ENCODE data around the gene DPPA2. TPM values are rescaled to one million over a fixed set of nuclear protein-coding genes. Genes with fewer than 3 reads are reported as not detected.

The DPPA2 gene, protein sequence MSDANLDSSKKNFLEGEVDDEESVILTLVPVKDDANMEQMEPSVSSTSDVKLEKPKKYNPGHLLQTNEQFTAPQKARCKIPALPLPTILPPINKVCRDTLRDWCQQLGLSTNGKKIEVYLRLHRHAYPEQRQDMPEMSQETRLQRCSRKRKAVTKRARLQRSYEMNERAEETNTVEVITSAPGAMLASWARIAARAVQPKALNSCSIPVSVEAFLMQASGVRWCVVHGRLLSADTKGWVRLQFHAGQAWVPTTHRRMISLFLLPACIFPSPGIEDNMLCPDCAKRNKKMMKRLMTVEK
- total RNA-seq (2022; extraction: Qiagen RNA extraction), result 0.06 TPM in 1 of 5 replicates, not detected in the others

DNA sequence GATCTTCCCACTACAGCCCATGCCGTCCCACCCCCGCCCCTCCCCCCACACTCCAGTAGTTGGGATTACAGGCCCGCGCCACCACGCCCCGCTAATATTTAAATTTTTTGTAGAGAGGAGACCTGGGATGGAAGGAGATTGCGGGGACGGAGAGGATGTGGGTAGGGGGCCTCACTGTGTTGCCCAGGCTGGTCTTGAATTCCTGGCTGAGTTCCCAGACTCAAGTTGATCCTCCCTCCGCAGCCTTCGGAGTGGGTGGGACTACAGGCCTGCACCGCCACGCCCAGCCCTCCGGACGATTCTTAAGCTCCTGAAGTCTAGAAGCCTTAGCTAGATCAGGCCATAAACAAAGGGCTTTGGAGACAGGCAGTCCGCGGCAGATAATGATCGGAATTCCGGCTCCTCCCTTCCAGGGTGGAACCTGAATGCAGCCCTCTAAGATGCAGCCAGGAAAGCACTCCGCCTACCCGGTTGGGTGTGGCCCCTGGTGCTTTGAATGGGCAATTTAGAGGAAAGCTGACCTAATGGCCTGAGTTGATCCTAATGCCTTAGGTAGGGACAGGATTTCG is at the start of gene DPPA2:
TSS of gene DPPA2 (minus strand) at position 356 of the 569 bp plus-strand sequence. CDS start 1,975 bp downstream, outside the sequence.

DNA sequence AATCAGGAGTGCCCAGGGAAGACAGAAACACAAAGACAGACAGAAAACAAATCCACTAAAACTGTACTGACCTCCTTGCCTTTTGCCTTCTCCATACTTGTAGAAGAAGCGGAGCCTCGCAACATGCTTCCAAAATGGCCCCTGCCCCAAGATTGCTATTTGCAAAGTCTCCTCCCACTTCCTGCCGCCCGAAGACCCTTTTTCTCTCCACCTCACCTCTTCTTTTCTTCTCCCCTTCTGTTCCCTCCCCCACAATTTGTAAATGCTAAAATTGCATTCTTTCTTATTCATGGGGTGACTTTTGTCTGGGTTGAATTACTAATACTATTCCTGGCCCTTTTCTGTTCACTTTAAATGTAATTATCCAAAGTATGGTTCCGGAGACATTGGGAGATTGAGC is 21.1 kb upstream of the DPPA2 start, which contains the start of gene DPPA4:
TSS of gene DPPA4 (minus strand) at position 154 of the 400 bp plus-strand sequence. CDS start at position 125, 29 bp downstream.

Other genes starting within 250 kb of the DPPA2 start
- 0.02 TPM in 1 of 5 replicates, not detected in the others for gene MORC1, start 198.4 kb downstream of the DPPA2 start, total RNA-seq (2022; extraction: Qiagen RNA extraction)
- not detected in 5 replicates for gene C3orf85, start 179.8 kb downstream of the DPPA2 start, total RNA-seq (2022; extraction: Qiagen RNA extraction)
- not detected in 5 replicates for gene DPPA4, start 21.0 kb upstream of the DPPA2 start, total RNA-seq (2022; extraction: Qiagen RNA extraction)